Activated CD8-positive, alpha-beta memory T cell treated with anti-CD3 and anti-CD28 coated beads, Interleukin-2, amount 10 ng/mL, durations not matched to agents 7 days and 5 days (primary cell): ENCODE results near the gene KMT2A. TPM values are rescaled to one million over a fixed set of nuclear protein-coding genes. Genes with fewer than 3 reads are reported as not detected.
"Not testable (repeated sequence)": the region's sequence is repeated elsewhere in the genome, so short reads cannot be mapped to it uniquely, and the experiment has no call there.

Experiments used
- ATAC-seq: fragments of 150-1000 bp; cut with Tn5 transposase; one replicate; pipeline ENCODE4 v1.10.0; 2021; ENCODE audit warnings: moderate library complexity
- CTCF ChIA-PET: fragments of 350-600 bp; sonication (Branson Sonifier 250); formaldehyde crosslinking; loops from one replicate; lab custom pipeline; 2021; ENCODE audit warnings: antibody characterized with exemption; lab: Charles Lee
- DNase-seq: peaks from one replicate; pipeline ENCODE4 v3.0.0-alpha.2; 2020
- H3K27ac Mint-ChIP-seq: one replicate; pipeline ENCODE4 v1.8.0; 2021; ENCODE audit warnings: mild to moderate bottlenecking, mixed read lengths
- H3K27me3 Mint-ChIP-seq: one replicate; pipeline ENCODE4 v1.8.0; 2021; ENCODE audit warnings: mixed read lengths
- H3K36me3 Mint-ChIP-seq: one replicate; pipeline ENCODE4 v1.8.0; 2021; ENCODE audit warnings: mild to moderate bottlenecking, mixed read lengths
- H3K4me1 Mint-ChIP-seq: one replicate; pipeline ENCODE4 v1.8.0; 2021; ENCODE audit warnings: mixed read lengths
- H3K4me3 Mint-ChIP-seq: one replicate; pipeline ENCODE4 v1.8.0; 2021; ENCODE audit warnings: mild to moderate bottlenecking, moderate library complexity, mixed read lengths
- H3K9me3 Mint-ChIP-seq: one replicate; pipeline ENCODE4 v1.8.0; 2022; ENCODE audit warnings: low read depth, mixed read lengths
- total RNA-seq, 2 experiments: library from RNA; stranded (reverse); gene quantifications; one replicate each; pipeline ENCODE4 v1.2.3, GENCODE V29; 2021

Gene KMT2A
- total RNA-seq, 2 experiments from 2014 or later = 116 to 125 TPM

DNA sequence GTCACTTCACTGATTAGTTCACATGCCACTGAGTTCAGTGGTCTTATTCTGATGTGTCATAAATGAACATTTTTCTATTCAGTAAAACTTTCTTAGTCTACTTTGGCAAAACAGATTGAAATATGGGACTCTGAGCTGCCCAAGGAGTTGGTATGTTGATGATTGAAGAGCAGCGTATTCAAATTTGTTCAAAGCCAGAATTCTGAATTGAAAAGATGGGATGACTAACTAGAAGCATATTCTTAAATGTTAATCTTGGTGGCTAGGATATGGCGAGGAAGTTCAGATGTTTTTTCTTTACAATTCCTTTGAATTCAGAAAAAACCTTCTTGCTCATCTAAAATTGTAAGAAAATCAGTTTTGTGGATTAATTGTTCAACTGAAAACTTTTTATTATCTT lies 34.7 kb downstream of the KMT2A start:
- no peak for ATAC-seq
- H3K4me3 Mint-ChIP-seq = no peak overlapping the region
- H3K4me1 Mint-ChIP-seq = peaks cover 24% of the 10 kb centered on the region
- DNase-seq = no peak
- no peak overlapping the region for H3K27ac Mint-ChIP-seq
- CTCF ChIA-PET = interaction anchor here (1.0 to 1.6 kb wide), 4 partner anchors 9 to 19 kb away, joined by 3 to 6 read pairs (median 3); no protein-coding TSS in a partner anchor
- peaks cover 52% of the 10 kb centered on the region for H3K36me3 Mint-ChIP-seq
- no peaks in the 10 kb centered on the region for H3K27me3 Mint-ChIP-seq
- no peaks in the 10 kb centered on the region for H3K9me3 Mint-ChIP-seq

DNA sequence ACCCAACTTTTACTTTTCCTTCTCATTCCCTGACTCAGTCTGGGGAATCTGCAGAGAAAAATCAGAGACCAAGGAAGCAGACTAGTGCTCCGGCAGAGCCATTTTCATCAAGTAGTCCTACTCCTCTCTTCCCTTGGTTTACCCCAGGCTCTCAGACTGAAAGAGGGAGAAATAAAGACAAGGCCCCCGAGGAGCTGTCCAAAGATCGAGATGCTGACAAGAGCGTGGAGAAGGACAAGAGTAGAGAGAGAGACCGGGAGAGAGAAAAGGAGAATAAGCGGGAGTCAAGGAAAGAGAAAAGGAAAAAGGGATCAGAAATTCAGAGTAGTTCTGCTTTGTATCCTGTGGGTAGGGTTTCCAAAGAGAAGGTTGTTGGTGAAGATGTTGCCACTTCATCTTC lies 37.2 kb downstream of the KMT2A start:
- Mint-ChIP-seq H3K27me3 (no peaks in the 10 kb centered on the region), H3K36me3 (peaks cover 71% of the 10 kb centered on the region), H3K27ac (no peak overlapping the region), H3K4me3 (no peak overlapping the region), H3K4me1 (peaks cover 36% of the 10 kb centered on the region), H3K9me3 (no peaks in the 10 kb centered on the region)
- no peak for ATAC-seq
- no peak for DNase-seq
- CTCF ChIA-PET = interaction anchor here (1.6 kb wide), 1 partner anchor 13 kb away, joined by 3 read pairs; no protein-coding TSS in a partner anchor

DNA sequence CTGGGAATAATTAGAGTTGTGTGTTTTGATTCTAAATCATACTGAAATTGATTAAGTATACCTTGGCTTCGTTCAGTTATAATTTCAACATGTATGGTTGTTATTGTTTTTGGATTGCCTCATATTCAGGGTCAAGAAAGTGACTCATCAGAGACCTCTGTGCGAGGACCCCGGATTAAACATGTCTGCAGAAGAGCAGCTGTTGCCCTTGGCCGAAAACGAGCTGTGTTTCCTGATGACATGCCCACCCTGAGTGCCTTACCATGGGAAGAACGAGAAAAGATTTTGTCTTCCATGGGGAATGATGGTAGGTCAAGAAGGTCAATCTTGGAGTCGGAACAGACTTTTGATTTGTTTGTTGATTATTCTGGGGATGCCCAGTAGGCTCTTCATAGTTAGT lies 40.4 kb downstream of the KMT2A start:
- no peak overlapping the region for H3K4me3 Mint-ChIP-seq
- H3K27ac Mint-ChIP-seq = peak overlapping the region; percentile 62
- no peaks in the 10 kb centered on the region for H3K9me3 Mint-ChIP-seq
- ATAC-seq (no peak), DNase-seq (no peak)
- CTCF ChIA-PET = interaction anchor here (0.7 to 0.8 kb wide), 2 partner anchors 10 to 41 kb away, joined by 3 read pairs; no protein-coding TSS in a partner anchor
- H3K4me1 Mint-ChIP-seq = peaks cover 17% of the 10 kb centered on the region
- no peaks in the 10 kb centered on the region for H3K27me3 Mint-ChIP-seq
- H3K36me3 Mint-ChIP-seq = peaks cover 78% of the 10 kb centered on the region

DNA sequence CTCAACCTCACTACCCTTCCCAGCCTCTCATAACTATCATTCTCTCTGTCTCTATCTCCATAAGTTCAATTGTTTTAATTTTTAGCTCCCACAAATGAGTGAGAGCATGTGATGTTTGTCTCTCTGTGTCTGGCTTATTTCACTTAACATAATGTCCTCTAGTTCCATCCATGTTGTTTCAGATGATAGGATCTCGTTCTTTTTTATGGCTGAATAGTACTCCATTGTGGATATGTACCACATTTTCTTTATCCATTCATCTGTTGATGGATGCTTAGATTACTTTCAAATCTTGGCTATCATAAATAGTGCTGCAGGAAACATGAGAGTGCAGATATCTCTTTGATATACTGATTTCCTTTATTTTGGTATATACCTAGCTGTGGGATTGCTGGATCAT lies 44.9 kb downstream of the KMT2A start:
- CTCF ChIA-PET = interaction anchor here (1.4 kb wide), 2 partner anchors 18 to 79 kb away, joined by 3 to 4 read pairs; no protein-coding TSS in a partner anchor
- not testable (repeated sequence) for DNase-seq, H3K4me3 Mint-ChIP-seq, ATAC-seq, H3K27ac Mint-ChIP-seq, H3K9me3 Mint-ChIP-seq, H3K27me3 Mint-ChIP-seq
- peaks cover 61% of the 10 kb centered on the region for H3K36me3 Mint-ChIP-seq
- peaks cover 14% of the 10 kb centered on the region for H3K4me1 Mint-ChIP-seq

DNA sequence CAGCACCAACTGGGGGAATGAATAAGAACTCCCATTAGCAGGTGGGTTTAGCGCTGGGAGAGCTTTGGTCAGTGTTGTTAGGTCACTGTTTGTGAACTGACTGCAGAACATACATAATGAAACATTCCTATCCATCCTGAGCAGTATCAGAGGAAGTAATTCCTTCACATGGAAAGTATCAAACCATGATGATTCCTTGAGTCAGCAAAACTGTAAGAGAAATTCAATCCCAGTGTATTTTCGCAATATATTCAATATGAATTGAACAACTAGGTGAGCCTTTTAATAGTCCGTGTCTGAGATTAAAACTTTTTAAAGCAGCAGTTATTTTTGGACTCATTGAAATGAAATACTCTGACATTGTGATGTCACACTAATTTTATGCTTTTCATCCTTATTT lies 48.1 kb downstream of the KMT2A start:
- no peak for ATAC-seq
- peaks cover 45% of the 10 kb centered on the region for H3K36me3 Mint-ChIP-seq

DNA sequence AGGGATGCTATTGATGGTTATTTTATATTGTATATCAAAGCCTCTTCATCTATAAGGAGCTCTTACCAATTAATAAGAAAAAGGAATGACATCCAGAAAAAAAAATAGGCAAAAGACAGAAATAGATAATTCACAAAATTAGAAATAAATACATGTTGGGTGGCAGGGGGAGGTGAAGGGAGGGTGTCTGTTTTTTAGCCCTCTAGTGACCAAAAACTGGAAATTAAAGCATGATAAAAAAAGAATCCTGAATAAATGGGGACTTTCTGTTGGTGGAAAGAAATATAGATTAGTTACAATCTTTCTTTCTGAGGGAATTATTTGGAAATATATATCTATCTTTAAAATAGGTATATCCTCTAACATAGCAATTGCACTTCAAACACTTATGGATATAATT lies 49.0 kb downstream of the KMT2A start:
- no peak overlapping the region for H3K27ac Mint-ChIP-seq
- CTCF ChIA-PET = interaction anchor here (1.4 to 1.7 kb wide), 3 partner anchors 42 to 89 kb away, joined by 3 to 4 read pairs (median 3); partner anchors contain the start of gene KMT2A
- peaks cover 44% of the 10 kb centered on the region for H3K36me3 Mint-ChIP-seq
- H3K27me3 Mint-ChIP-seq = no peaks in the 10 kb centered on the region
- H3K9me3 Mint-ChIP-seq = no peaks in the 10 kb centered on the region
- H3K4me3 Mint-ChIP-seq = no peak overlapping the region
- DNase-seq (no peak), ATAC-seq (no peak)
- H3K4me1 Mint-ChIP-seq = peaks cover 5% of the 10 kb centered on the region

More for the DNA sequence above, 48.1 kb downstream of the KMT2A start:
- H3K4me1 Mint-ChIP-seq = peaks cover 5% of the 10 kb centered on the region
- H3K9me3 Mint-ChIP-seq = no peaks in the 10 kb centered on the region
- CTCF ChIA-PET = interaction anchor here (1.4 kb wide), 2 partner anchors 49 to 89 kb away, joined by 3 to 4 read pairs; partner anchors contain the start of gene KMT2A
- H3K4me3 Mint-ChIP-seq = no peak overlapping the region
- no peak for DNase-seq
- H3K27ac Mint-ChIP-seq = no peak overlapping the region
- H3K27me3 Mint-ChIP-seq = no peaks in the 10 kb centered on the region

DNA sequence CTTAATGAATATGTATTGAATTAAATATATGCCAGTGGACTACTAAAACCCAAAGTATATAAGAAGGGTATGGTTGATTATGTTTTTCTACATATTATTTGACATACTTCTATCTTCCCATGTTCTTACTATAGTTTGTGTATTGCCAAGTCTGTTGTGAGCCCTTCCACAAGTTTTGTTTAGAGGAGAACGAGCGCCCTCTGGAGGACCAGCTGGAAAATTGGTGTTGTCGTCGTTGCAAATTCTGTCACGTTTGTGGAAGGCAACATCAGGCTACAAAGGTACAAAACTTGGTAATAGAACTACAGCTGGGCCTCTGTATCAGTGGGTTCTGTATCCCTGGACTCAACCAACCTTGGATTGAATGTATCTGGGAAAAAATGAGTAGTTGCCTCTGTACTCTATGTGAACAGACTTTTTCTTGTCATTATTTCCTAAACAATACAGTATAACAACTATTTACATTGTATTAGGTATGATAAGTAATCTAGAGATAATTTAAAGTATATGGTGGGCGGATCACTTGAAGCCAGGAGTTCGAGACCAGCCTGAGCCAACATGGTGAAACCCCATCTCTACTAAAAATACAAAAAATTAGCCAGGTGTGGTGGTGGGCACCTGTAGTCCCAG lies 52.3 kb downstream of the KMT2A start:
- Mint-ChIP-seq H3K9me3 (no peaks in the 10 kb centered on the region), H3K4me3 (no peak overlapping the region), H3K36me3 (peaks cover 35% of the 10 kb centered on the region), H3K27ac (peak overlapping the region; percentile 29), H3K4me1 (peaks cover 5% of the 10 kb centered on the region), H3K27me3 (no peaks in the 10 kb centered on the region)
- DNase-seq (peak; percentile 85), ATAC-seq (peak; percentile 72)
- CTCF ChIA-PET = interaction anchor here (0.5 to 2.0 kb wide), 30 partner anchors 9 to 597 kb away, joined by 3 to 17 read pairs (median 4); partner anchors contain the start of genes CD3E, KMT2A and UBE4A

DNA sequence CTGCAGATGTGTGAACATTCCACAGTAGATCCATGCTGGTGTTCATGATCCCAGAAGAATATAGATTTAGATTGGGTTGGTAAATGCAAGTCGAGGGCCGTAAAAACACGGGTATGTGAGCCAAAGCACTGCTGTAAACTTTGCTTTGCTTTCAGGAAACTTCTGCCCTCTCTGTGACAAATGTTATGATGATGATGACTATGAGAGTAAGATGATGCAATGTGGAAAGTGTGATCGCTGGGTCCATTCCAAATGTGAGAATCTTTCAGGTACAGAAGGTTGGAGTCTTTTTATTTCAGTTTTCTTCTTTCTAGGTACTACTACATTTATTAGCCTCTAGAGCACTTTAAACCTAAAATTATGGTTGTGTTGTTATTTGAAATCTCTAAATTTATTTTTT lies 54.7 kb downstream of the KMT2A start:
- H3K9me3 Mint-ChIP-seq = no peaks in the 10 kb centered on the region
- H3K4me1 Mint-ChIP-seq = peaks cover 5% of the 10 kb centered on the region
- H3K27me3 Mint-ChIP-seq = no peaks in the 10 kb centered on the region
- H3K36me3 Mint-ChIP-seq = peaks cover 37% of the 10 kb centered on the region
- CTCF ChIA-PET = interaction anchor here (1.1 to 1.8 kb wide), 4 partner anchors 48 to 293 kb away, joined by 3 to 8 read pairs (median 6); partner anchors contain the start of gene KMT2A
- no peak for ATAC-seq
- H3K4me3 Mint-ChIP-seq = no peak overlapping the region
- no peak overlapping the region for H3K27ac Mint-ChIP-seq
- DNase-seq = no peak

DNA sequence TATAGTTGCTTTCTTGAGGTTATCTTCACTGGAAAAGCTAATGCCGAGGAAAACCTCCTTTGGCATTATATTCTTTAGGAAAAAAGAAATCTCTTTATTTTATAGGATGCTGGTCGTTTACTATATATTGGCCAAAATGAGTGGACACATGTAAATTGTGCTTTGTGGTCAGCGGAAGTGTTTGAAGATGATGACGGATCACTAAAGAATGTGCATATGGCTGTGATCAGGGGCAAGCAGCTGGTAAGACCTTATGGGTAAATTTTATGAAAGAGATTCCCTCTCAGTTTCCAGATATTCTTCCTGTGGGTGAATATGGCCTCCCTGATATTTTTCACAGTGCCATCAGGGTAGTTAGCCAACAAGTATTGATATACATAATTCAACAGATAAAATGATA lies 61.5 kb downstream of the KMT2A start:
- no peaks in the 10 kb centered on the region for H3K27me3 Mint-ChIP-seq
- H3K36me3 Mint-ChIP-seq = peaks cover 56% of the 10 kb centered on the region

DNA sequence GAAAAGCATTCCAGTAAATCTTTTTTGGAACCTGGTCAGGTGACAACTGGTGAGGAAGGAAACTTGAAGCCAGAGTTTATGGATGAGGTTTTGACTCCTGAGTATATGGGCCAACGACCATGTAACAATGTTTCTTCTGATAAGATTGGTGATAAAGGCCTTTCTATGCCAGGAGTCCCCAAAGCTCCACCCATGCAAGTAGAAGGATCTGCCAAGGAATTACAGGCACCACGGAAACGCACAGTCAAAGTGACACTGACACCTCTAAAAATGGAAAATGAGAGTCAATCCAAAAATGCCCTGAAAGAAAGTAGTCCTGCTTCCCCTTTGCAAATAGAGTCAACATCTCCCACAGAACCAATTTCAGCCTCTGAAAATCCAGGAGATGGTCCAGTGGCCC lies 66.9 kb downstream of the KMT2A start:
- ATAC-seq = no peak
- CTCF ChIA-PET = no interaction called here
- H3K9me3 Mint-ChIP-seq = no peaks in the 10 kb centered on the region

More for the DNA sequence above, 61.5 kb downstream of the KMT2A start:
- DNase-seq = no peak
- Mint-ChIP-seq H3K27ac (no peak overlapping the region), H3K9me3 (no peaks in the 10 kb centered on the region), H3K4me3 (no peak overlapping the region), H3K4me1 (no peaks in the 10 kb centered on the region)
- CTCF ChIA-PET = interaction anchor here (1.1 to 1.5 kb wide), 2 partner anchors 10 to 236 kb away, joined by 3 to 4 read pairs; no protein-coding TSS in a partner anchor
- no peak for ATAC-seq

DNA sequence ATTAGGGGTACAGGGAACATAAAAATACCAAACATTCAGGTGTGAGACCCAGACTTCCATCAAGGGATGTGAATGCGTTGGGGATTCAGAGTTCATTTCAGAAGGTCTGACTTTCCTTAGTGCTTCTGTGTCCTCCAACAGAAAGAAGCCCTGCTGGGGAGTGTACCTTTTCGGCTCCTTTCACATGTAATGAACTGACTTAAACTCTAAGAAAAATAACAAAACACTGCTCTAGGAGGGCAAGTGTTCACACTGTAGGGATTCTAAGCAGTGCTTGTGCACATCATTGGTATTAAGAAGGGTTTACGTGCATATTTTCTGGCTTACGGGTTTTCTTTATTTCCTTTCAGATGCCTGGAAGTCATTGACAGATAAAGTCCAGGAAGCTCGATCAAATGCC lies 75.3 kb downstream of the KMT2A start:
- H3K27ac Mint-ChIP-seq = no peak overlapping the region
- peaks cover 50% of the 10 kb centered on the region for H3K36me3 Mint-ChIP-seq
- DNase-seq (no peak), ATAC-seq (no peak)
- no peaks in the 10 kb centered on the region for H3K27me3 Mint-ChIP-seq
- H3K4me1 Mint-ChIP-seq = peaks cover 5% of the 10 kb centered on the region
- H3K9me3 Mint-ChIP-seq = no peaks in the 10 kb centered on the region
- H3K4me3 Mint-ChIP-seq = no peak overlapping the region
- CTCF ChIA-PET = interaction anchor here (1.2 kb wide), 1 partner anchor 23 kb away, joined by 3 read pairs; no protein-coding TSS in a partner anchor

More for the DNA sequence above, 66.9 kb downstream of the KMT2A start:
- no peaks in the 10 kb centered on the region for H3K27me3 Mint-ChIP-seq
- no peaks in the 10 kb centered on the region for H3K4me1 Mint-ChIP-seq
- no peak overlapping the region for H3K4me3 Mint-ChIP-seq
- DNase-seq = no peak
- H3K36me3 Mint-ChIP-seq = peaks cover 65% of the 10 kb centered on the region
- H3K27ac Mint-ChIP-seq = no peak overlapping the region

DNA sequence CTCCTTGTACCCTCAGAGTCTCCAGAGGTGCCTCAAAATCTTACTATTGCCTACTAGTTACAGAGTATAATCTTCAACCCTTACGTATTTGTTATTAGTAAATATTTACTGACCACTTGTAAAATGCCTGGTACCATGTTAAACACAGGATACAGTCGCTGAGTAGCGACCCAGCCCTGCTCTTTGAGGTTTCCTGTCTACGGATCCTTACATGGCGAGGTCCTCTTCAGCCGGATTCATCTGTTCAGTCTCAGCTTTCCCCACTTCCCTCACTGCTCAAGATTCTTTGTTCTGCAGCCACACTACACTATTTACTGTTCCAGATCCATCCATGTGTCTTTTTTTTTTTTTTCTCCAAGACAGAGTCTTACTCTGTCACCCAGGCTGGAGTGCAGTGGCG lies 77.8 kb downstream of the KMT2A start:
- Mint-ChIP-seq H3K4me3 (no peak overlapping the region), H3K36me3 (peaks cover 52% of the 10 kb centered on the region), H3K4me1 (peaks cover 5% of the 10 kb centered on the region), H3K27me3 (no peaks in the 10 kb centered on the region), H3K9me3 (no peaks in the 10 kb centered on the region), H3K27ac (no peak overlapping the region)
- DNase-seq (no peak), ATAC-seq (no peak)
- CTCF ChIA-PET = interaction anchor here (0.7 kb wide), 1 partner anchor 53 kb away, joined by 3 read pairs; no protein-coding TSS in a partner anchor

DNA sequence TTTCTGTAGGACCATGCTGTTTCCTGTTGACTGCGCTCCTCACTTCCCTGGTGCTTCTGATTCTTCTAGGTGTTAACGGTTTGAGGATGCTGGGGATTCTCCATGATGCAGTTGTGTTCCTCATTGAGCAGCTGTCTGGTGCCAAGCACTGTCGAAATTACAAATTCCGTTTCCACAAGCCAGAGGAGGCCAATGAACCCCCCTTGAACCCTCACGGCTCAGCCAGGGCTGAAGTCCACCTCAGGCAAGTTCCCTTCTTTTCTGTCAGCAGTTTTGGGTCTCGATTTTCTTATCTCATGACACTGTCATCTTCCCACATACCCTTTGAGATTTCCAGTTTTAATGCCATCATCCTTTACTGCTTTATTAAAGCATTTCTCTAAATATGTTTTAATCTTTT lies 83.3 kb downstream of the KMT2A start:
- CTCF ChIA-PET = interaction anchor here (1.6 kb wide), 1 partner anchor 24 kb away, joined by 5 read pairs; no protein-coding TSS in a partner anchor
- H3K36me3 Mint-ChIP-seq = peaks cover 42% of the 10 kb centered on the region
- no peak overlapping the region for H3K4me3 Mint-ChIP-seq
- ATAC-seq = no peak
- no peaks in the 10 kb centered on the region for H3K27me3 Mint-ChIP-seq
- no peaks in the 10 kb centered on the region for H3K9me3 Mint-ChIP-seq
- no peak overlapping the region for H3K27ac Mint-ChIP-seq
- no peak for DNase-seq
- H3K4me1 Mint-ChIP-seq = no peaks in the 10 kb centered on the region
